Suprapubic skin (tissue), 3 donors: Measurements from ENCODE around the gene MLXIPL.

Experiments used
- CTCF ChIP-seq, 2 donors: fragments of 200-600 bp in 1 of 2; fragments of 450-650 bp in 1 of 2; sonication (generic) in 1 of 2; IDR thresholded peaks; one replicate each; pipeline ENCODE4 v1.5.1; 2016 to 2019; ENCODE audit warnings: antibody characterized with exemption in 2 of 2, mild to moderate bottlenecking in 1 of 2, moderate library complexity in 1 of 2
- POLR2A ChIP-seq, 2 donors: fragments of 450-650 bp; IDR thresholded peaks; one replicate each; pipeline ENCODE4 v1.6.1; 2017; ENCODE audit warnings: antibody characterized with exemption in 2 of 2, mild to moderate bottlenecking in 2 of 2, moderate library complexity in 2 of 2

DNA sequence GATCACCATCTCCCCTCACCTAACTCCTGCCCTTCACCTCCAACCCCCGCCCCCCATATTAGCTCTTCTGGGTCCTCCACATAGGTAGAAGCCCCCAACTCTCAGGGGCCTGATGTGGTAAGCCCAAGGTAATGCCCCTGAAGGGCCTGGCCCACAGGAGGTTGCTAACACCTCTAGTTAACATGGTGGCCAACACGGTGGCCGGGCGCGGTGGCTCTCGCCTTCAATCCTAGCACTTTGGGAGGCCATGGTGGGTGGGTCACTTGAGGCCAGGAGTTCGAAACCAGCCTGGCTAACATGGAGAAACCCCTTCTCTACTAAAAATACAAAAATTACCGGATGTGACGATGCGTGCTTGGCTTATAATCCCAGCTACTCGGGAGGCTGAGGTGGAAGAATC is 954 bp upstream of the MLXIPL start:
- no peak for TF ChIP-seq POLR2A (IDR thresholded peaks at IDR 0.05)
- no peak for TF ChIP-seq CTCF (IDR thresholded peaks at IDR 0.05)
